ENCODE data around the gene PDE7B. TPM values are rescaled to one million over a fixed set of nuclear protein-coding genes. Genes with fewer than 3 reads are reported as not detected.

The PDE7B gene
- total RNA-seq, 1 experiment from 2014 or later = 0.03 TPM

DNA sequence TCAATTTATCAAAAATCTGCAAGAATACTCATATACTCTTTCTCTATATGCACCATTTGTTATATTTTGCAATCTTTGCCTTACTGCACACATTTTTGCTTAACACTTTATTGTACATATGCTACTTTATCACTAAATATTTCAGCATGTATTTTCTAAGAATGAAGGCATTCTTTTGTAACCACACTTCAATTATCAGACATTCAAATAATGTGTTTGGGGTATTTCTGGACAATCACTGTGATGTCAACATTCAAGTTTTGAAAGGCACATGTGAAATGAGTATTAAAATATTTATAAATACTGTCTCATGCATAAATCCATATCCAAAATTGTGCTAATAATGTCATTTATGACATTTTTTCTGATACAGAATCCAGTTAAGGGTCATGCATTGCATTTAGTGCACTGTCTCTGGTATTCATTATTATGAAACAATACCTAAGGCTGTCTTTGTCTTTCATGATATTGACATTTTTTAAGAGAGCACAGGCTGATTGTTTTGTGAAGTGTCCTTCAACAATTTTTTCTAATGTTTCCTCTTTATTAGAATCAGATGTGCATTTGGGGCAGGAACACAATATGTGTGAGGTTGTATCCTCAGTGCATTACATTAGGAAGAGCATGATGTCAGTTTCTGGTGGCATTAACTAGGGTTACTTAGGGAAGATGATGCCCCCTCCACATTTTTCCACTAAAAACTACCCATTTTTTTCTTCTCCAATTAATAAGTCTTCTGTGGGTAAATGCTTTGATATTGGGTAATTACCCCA, 292.9 kb downstream of the PDE7B start:
- Histone ChIP-seq H3K27ac (ENCODE audit: low read length) (no peak overlapping the region), H3K9me3 (ENCODE audit: control insufficient read depth, insufficient read depth, low read depth, low read length) (no peaks in the 10 kb centered on the region), H3K36me3 (ENCODE audit: control insufficient read depth, insufficient read depth, low read length) (no peaks in the 10 kb centered on the region), H3K4me3 (ENCODE audit: low read depth in 2 of 2, low read length in 2 of 2) (no peak overlapping the region), H3K27me3 (ENCODE audit: control insufficient read depth, insufficient read depth, low read length) (no peaks in the 10 kb centered on the region), H3K4me1 (ENCODE audit: control insufficient read depth, insufficient read depth, low read length) (no peaks in the 10 kb centered on the region)
- in situ Hi-C loops (cut with HindIII; ENCODE audit: low pct_unique_long_range_greater_than_20kb, low sequenced_read_pairs) (no loop called here), intact Hi-C loops (cut with micrococcal nuclease; ENCODE audit: unreplicated experiment) (no loop called here)
- ATAC-seq = no peak
- CTCF ChIA-PET = no interaction called here
- no TSS peak for BruUV-seq (replicated peaks)
- no peak for TF ChIP-seq TCF7L2 (IDR thresholded peaks at IDR 0.05; ENCODE audit: low read depth, low read length)
- no peak for TF ChIP-seq POLR2AphosphoS5 (IDR thresholded peaks at IDR 0.05; ENCODE audit: low read depth, low read length)
- no peak for TF ChIP-seq CTCF (IDR thresholded peaks at IDR 0.05)
- TF ChIP-seq SIN3A (IDR thresholded peaks at IDR 0.05; ENCODE audit: borderline replicate concordance, insufficient read depth, low read depth, low read length) = no peak
- TF ChIP-seq REST (IDR thresholded peaks at IDR 0.05; ENCODE audit: insufficient read depth in 1 of 2, low read depth in 2 of 2, low read length in 1 of 2) = no peak
- POLR2A ChIA-PET = no interaction called here
- no peak for DNase-seq (ENCODE audit: low read depth, low spot score)

DNA sequence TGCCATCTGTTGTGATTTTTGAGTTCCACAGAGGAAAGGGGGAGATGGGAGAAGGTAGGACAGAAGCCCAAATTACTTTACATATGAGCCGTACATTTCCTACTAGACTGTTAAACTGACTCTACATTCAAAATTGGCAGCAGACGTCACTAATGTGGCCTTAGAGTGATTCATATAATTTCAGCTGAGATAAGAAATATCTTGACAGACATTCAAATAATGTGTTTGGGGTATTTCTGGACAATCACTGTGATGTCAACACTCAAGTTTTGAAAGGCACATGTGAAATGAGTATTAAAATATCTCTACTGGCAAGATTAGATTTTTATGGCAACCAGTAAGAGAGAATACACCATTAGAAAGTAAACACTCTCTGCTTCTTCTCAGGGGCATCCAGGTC, 294.6 kb downstream of the PDE7B start:
- in situ Hi-C loops (cut with HindIII; ENCODE audit: low pct_unique_long_range_greater_than_20kb, low sequenced_read_pairs) (no loop called here), intact Hi-C loops (cut with micrococcal nuclease; ENCODE audit: unreplicated experiment) (no loop called here)
- TF ChIP-seq CTCF (IDR thresholded peaks at IDR 0.05) = no peak
- TF ChIP-seq TCF7L2 (IDR thresholded peaks at IDR 0.05; ENCODE audit: low read depth, low read length) = no peak
- TF ChIP-seq POLR2AphosphoS5 (IDR thresholded peaks at IDR 0.05; ENCODE audit: low read depth, low read length) = no peak
- no peak for TF ChIP-seq REST (IDR thresholded peaks at IDR 0.05; ENCODE audit: insufficient read depth in 1 of 2, low read depth in 2 of 2, low read length in 1 of 2)
- TF ChIP-seq SIN3A (IDR thresholded peaks at IDR 0.05; ENCODE audit: borderline replicate concordance, insufficient read depth, low read depth, low read length) = no peak
- H3K27ac ChIP-seq (ENCODE audit: low read length) = no peak overlapping the region
- no peaks in the 10 kb centered on the region for H3K9me3 ChIP-seq (ENCODE audit: control insufficient read depth, insufficient read depth, low read depth, low read length)
- no peak for ATAC-seq
- no peak overlapping the region for H3K4me3 ChIP-seq (ENCODE audit: low read depth in 2 of 2, low read length in 2 of 2)
- H3K36me3 ChIP-seq (ENCODE audit: control insufficient read depth, insufficient read depth, low read length) = no peaks in the 10 kb centered on the region
- H3K27me3 ChIP-seq (ENCODE audit: control insufficient read depth, insufficient read depth, low read length) = no peaks in the 10 kb centered on the region
- ChIA-PET CTCF (no interaction called here), POLR2A (no interaction called here)
- no peak for DNase-seq (ENCODE audit: low read depth, low spot score)
- no peaks in the 10 kb centered on the region for H3K4me1 ChIP-seq (ENCODE audit: control insufficient read depth, insufficient read depth, low read length)
- BruUV-seq (replicated peaks) = no TSS peak

Measured in Panc1 (cell line).